Tibial nerve (tissue), 3 donors: ENCODE results near the gene C1orf216.

Experiments used
- CTCF ChIP-seq, 5 experiments: fragments of 200-600 bp in 3 of 5; fragments of 450-650 bp in 2 of 5; sonication (generic) in 3 of 5; IDR thresholded peaks; one replicate each; pipeline ENCODE4 v1.5.1; 2016 to 2019; ENCODE audit warnings: antibody characterized with exemption in 5 of 5, mild to moderate bottlenecking in 3 of 5, moderate library complexity in 2 of 5
- POLR2A ChIP-seq, 2 donors: fragments of 450-650 bp; IDR thresholded peaks; one replicate each; pipeline ENCODE4 v1.6.1; 2017; ENCODE audit warnings: antibody characterized with exemption in 2 of 2, mild to moderate bottlenecking in 2 of 2, moderate library complexity in 2 of 2

GRCh38 chr1:35708952-35709351 is 9.7 kb downstream of the C1orf216 start:
- TF ChIP-seq POLR2A (IDR thresholded peaks at IDR 0.05) (no peak), CTCF (IDR thresholded peaks at IDR 0.05) (no peak)
